GM12892 (cell line): ENCODE measurements around the gene CSH1.

ENCODE experiments used
- POLR2A ChIP-seq: IDR thresholded peaks from 2 replicates; pipeline ENCODE4 v1.6.1; 2011; ENCODE audit warnings: low read depth, low read length, control low read depth
- POLR2AphosphoS5 ChIP-seq: IDR thresholded peaks from 2 replicates; pipeline ENCODE4 v1.6.1; 2011; ENCODE audit warnings: low read depth, low read length, control low read depth

GRCh38 chr17:63855185-63855584 is 41.2 kb downstream of the CSH1 start:
- TF ChIP-seq POLR2A (no peak), POLR2AphosphoS5 (no peak)
